Femur (tissue), 1 donor: Measurements from ENCODE around the gene PNPO.
"Not testable (repeated sequence)": the region's sequence is repeated elsewhere in the genome, so short reads cannot be mapped to it uniquely, and the experiment has no call there.

ENCODE experiments used
- DNase-seq: peaks from one replicate; pipeline ENCODE4 v3.0.0-alpha.2; 2017

Gene PNPO

DNA sequence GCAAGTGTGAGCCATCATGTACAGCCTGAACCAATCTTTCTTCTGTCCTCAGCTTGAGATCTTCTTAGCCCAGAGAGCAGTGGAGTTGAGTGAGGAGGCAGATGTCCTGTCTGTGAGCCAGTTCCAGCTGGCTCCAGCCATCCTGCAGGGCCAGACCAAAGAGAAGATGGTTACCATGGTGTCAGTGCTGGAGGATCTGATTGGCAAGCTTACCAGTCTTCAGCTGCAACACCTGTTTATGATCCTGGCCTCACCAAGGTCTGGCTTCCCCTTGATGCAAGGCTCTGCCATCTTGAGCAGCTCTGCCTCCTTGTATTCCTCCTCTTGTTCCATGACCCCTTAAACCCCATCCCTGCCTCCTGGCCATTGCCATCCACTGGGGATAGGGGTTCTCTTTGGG is 39.2 kb downstream of the PNPO start:
- DNase-seq: no peak

DNA sequence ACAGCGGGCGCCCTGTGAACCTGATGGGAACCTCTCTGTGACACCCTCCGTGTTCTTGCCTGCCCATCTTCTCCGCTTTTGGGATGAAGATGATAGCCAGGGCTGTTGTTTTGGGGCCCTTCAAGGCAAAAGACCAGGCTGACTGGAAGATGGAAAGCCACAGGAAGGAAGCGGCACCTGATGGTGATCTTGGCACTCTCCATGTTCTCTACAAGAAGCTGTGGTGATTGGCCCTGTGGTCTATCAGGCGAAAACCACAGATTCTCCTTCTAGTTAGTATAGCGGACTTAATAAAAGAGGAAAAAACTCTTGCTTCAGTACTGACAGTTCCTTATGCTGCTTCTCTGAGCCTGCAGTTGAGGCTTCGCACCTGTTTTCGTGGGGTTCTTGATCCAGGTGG is 40.1 kb downstream of the PNPO start:
- no peak for DNase-seq

- DNase-seq: no peak
Measured at GRCh38 chr17:47982091-47982617, 40.8 kb downstream of the PNPO start.

- no peak for DNase-seq
Measured at GRCh38 chr17:47982645-47983390, 41.4 kb downstream of the PNPO start.

DNA sequence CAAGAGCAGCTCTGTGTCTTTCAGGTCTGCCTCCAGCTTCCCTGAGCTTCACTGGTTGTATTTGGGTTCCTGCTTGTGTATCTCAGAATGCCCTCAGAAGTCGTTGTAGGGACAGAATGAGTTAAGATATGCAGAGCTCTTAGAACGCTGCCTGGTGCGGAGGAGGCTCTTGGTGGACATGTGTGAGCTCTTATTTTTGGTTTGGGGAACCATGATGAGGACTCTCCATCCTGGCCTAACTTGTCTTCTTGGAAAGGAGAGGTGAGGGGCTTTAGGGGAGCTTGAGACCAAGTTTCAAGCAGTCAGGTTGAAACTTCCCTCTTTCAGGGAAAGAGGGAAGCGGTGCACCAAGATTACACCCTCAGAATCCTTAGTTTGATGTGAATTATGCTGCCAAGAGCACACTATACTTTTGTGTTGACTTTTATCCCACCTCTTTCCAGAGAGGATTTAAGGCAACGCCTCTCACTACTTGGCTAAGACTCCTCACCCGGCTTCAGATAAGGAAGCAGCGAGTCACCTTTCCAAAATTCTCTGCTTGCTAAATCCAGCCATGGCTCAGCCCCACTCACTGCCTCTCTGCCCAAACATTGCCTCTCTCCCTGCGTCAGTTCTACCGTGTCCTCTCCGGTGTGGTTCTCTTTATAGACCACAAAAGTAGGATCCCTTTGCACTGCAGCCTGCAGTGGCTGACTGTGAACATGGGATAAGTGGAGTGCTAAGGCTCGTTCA is 42.3 kb downstream of the PNPO start:
- no peak for DNase-seq

GRCh38 chr17:47986520-47986919 is 45.1 kb downstream of the PNPO start:
- DNase-seq: no peak

DNA sequence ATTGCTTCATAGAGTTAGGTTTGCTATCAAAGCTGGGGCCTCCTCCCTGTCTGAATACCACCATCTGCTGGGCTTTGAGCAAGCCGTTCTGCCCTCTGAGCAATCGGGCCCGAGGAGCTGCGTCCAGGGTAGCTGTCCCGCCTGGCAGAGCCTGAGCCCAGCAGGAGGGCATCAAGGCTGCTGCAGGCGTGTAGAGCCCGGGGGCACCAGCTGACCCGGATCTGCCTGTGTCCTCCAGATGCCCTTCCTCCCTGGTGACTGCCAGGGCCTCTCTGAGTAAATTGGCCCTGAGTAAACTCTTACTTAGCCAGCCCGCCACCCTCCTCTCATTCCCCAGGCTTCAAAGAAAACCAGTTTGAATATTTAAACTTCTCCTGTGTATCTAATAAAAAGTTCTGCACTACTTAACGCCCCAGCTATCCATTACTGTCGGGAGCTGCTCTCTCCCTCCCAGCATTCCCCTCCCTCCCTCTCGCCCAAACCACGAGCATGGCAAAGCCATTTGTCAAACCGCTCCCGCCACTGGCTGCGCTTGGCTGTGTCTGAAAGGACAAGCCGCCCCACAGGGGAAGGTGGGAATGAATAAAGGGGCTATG is 46.0 kb downstream of the PNPO start:
- DNase-seq: peak; percentile 58

GRCh38 chr17:47988445-47988844 is 47.1 kb downstream of the PNPO start:
- DNase-seq: not testable (repeated sequence)

DNA sequence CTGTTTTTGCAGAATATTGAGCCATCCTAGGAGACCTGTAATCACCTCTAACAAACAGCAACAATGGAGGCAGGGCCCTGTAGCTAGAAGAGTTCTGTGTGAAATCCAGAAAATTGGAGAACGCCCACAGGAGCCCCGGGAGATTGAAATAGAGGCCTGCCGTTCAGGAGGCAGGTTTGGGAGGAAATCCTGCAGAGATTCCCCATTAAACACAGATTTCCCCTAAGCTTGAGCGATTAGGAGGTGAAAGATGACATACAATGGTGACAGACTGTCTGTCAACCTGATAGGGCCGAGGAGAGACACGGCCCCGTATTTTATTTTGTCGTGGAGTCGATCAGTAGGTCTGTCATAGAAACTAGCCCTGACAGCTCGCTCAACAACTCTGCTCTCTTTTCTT is 47.8 kb downstream of the PNPO start:
- DNase-seq: no peak

- DNase-seq: no peak
Measured at GRCh38 chr17:47989700-47990099, 48.3 kb downstream of the PNPO start.

GRCh38 chr17:47990962-47991731 is 49.8 kb downstream of the PNPO start:
- DNase-seq: no peak

GRCh38 chr17:47992216-47992615 is 50.8 kb downstream of the PNPO start:
- no peak for DNase-seq

DNA sequence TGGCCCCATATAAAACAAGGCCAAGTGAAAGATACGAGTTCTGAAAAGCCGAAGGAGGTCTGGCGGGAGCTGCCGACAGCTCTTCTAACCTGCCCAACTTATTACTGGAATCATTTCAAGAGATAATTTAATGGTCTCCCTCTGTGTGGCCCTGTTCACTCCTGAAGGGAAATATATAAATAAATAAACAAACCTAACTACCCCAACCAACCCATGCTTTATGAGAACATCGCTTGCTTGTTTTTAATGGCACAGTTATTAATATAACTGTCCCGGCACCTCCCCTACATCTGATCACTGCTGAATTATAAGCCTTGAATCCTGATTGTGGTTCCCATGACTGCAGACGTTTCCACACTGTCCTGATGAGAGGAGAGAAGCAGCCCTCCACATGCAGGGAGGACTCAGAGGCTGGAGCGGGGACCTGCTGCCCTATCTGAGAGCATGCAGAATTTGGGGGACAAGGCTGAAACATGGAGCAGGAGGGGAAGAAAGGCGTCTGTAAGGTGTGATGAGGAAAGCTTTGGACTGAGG is 51.7 kb downstream of the PNPO start:
- no peak for DNase-seq

DNA sequence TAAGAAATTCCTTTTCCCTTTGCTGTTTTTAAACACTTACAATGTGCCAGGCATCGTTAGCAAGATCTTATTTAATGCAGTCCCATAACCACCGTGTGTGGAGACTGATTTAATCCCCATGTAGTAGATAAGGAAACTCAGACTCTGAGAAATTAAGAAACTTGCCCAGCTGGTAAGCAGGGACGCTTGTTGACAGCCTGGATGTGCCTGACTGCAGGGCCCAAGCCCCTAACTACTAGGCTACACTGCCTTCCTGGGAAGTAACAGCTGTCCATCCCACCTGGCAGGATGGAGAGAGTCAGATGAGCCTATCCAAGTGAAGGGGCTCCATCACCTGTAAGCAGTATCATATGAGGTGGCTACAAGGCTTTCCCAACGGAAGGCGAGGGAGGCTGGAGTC is 52.6 kb downstream of the PNPO start:
- DNase-seq: no peak

DNA sequence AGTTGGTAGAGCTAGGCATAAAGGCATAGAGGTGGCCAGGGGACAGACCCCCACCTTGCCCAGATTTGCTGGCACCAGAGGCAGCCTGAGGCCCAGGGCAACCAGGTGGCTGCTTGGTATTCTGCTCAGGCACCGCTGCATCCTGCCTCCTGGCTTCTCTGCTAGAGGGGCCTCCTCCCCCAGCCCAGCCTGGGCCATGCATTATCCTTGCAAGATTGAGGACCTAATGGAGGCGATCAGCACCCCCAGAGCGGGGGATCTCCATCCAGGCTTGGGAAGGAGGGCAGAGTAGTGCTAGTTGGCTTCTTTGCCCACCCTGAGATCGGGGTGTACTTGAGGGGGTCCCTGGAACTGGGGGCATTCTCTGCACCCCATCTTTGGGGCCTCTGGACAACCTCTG is 53.4 kb downstream of the PNPO start:
- no peak for DNase-seq

GRCh38 chr17:47995241-47995935 is 54.0 kb downstream of the PNPO start:
- DNase-seq: no peak

- DNase-seq: no peak
Measured at GRCh38 chr17:47996201-47996600, 54.8 kb downstream of the PNPO start.

DNA sequence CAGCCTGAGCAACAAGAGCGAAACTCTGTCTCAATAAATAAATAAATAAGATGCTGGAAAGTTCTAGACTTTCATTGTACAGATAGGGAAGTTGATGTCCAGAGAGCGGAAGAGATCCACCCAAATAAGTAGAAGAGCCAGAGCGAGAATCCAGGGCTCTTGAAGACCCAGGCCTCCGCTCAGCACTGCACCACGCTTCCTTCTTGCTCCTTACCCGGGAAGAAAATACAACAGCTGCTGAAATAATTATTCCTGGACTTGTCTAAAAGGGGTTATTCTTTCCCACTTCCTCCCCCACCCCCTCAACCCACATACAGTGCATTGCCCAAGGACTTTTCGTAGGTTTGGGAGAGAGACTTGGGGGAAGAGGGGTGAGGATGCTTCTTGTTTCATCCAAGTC is 56.2 kb downstream of the PNPO start:
- DNase-seq: no peak

DNA sequence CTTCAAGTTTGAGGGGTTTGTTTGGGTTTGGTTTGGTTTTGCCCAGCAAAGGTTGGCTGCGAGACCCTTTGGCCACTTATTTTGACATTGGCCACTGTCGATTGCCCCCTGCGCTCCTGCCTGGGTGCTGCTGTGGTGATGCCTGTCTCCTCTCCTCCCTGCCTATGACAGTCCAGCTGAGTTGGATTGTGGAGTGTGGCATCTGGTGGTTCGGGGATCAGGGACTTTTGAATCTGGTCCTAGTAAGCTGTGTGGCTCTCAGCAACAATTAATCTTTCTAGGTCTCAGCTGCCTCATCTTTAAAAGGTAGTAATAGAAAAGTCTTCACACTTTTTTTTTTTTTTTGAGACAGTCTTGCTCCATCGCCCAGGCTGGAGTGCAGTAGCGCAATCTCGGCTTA is 56.7 kb downstream of the PNPO start:
- DNase-seq: no peak
